HFFc6 (cell line): Measurements from ENCODE around the gene ZNF514. TPM values are rescaled to one million over a fixed set of nuclear protein-coding genes. Genes with fewer than 3 reads are reported as not detected.

Experiments
- DNase-seq: peaks from one replicate; pipeline ENCODE4 v3.0.0-alpha.2; 2018
- H3K27ac Mint-ChIP-seq: 2 replicates; pipeline ENCODE4 v1.8.0; 2020; ENCODE audit warnings: mild to moderate bottlenecking, mixed read lengths
- H3K27me3 Mint-ChIP-seq: 2 replicates; pipeline ENCODE4 v1.8.0; 2021; ENCODE audit warnings: mild to moderate bottlenecking, moderate library complexity, mixed read lengths; ENCODE audit not compliant: insufficient read depth
- H3K36me3 Mint-ChIP-seq: 2 replicates; pipeline ENCODE4 v1.8.0; 2021; ENCODE audit warnings: low read depth, mixed read lengths
- H3K4me1 Mint-ChIP-seq: 2 replicates; pipeline ENCODE4 v1.8.0; 2020; ENCODE audit warnings: low read depth, mixed read lengths
- H3K4me3 Mint-ChIP-seq: 2 replicates; pipeline ENCODE4 v1.8.0; 2020; ENCODE audit warnings: mild to moderate bottlenecking, moderate library complexity, mixed read lengths
- H3K9me3 Mint-ChIP-seq: 2 replicates; pipeline ENCODE4 v1.8.0; 2020; ENCODE audit warnings: mild to moderate bottlenecking, mixed read lengths
- total RNA-seq, 6 experiments: library from RNA; stranded (reverse); fragmentation: NEBNext Ultra II Directional; extraction: Animal tissue kit (Norgen Biotek cat#: 25700); gene quantifications; 2 replicates in 1 of 6; 3 replicates in 5 of 6; pipeline ENCODE4 v1.2.3, GENCODE V29; 2021
- TF ChIP-seq, protein P1 (sequence below): fragments of 200-600 bp; sonication (generic); IDR thresholded peaks from 2 replicates; pipeline ENCODE4 v1.5.0; 2021; ENCODE audit warnings: antibody characterized with exemption, mild to moderate bottlenecking

ZNF514 gene
- total RNA-seq, 6 experiments from 2014 or later, result 6.3 to 8.2 (median 7.1) TPM

DNA sequence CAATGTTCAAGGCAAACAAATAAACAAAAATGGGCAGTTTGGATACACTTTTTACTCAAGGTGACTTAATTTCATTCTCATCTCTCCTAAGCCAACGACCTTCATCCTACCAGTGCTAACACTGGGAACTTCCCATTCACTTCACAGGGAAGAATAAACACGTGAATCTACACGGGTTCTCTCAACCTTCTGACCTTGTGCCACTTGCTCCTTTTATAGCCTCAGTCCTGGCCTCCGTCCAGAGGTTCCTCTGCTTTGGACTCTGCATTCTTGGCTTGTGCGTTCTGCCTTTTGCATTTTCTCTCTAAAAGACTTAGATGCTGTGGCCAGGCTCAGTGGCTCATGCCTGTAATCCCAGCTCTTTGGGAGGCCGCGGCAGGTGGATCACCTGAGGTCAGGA lies 19.8 kb upstream of the ZNF514 start:
- peaks cover 2% of the 10 kb centered on the region; the same call in 1 of the 2 replicates for H3K4me1 Mint-ChIP-seq
- DNase-seq, result no peak
- peaks cover 83% of the 10 kb centered on the region for H3K36me3 Mint-ChIP-seq
- H3K9me3 Mint-ChIP-seq, result peaks cover 33% of the 10 kb centered on the region
- H3K27me3 Mint-ChIP-seq, result no peaks in the 10 kb centered on the region; the same call in 1 of the 2 replicates
- H3K27ac Mint-ChIP-seq, result no peak overlapping the region
- TF ChIP-seq, protein P1, sequence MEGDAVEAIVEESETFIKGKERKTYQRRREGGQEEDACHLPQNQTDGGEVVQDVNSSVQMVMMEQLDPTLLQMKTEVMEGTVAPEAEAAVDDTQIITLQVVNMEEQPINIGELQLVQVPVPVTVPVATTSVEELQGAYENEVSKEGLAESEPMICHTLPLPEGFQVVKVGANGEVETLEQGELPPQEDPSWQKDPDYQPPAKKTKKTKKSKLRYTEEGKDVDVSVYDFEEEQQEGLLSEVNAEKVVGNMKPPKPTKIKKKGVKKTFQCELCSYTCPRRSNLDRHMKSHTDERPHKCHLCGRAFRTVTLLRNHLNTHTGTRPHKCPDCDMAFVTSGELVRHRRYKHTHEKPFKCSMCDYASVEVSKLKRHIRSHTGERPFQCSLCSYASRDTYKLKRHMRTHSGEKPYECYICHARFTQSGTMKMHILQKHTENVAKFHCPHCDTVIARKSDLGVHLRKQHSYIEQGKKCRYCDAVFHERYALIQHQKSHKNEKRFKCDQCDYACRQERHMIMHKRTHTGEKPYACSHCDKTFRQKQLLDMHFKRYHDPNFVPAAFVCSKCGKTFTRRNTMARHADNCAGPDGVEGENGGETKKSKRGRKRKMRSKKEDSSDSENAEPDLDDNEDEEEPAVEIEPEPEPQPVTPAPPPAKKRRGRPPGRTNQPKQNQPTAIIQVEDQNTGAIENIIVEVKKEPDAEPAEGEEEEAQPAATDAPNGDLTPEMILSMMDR, result no peak
- no peak overlapping the region for H3K4me3 Mint-ChIP-seq

DNA sequence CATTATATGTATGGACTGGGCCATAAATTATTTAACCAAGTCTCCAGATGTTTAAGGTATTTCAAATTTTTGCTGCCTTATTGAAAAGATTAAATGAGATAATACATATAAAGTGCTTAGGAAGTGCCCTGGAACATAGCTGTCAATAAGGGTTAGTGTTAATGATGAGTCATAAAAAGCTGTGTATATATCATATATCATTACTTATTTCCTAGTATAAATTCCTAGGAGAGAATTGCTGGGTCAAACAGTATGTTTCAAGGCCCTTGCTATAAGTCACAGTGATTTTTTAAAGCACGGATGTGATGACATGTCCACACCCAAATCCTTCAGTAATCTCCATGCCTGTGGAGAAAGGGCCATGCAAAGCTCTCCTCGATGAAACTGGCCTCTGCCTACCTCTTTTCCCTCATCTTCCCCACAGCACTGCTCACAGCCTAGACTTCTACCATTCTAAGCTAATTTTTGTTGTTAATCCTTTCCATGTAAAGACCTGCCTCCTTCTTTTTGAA lies 14.4 kb upstream of the ZNF514 start:
- TF ChIP-seq, protein P1, result no peak
- no peak for DNase-seq
- Mint-ChIP-seq H3K9me3 (no peaks in the 10 kb centered on the region; the same call in 1 of the 2 replicates), H3K4me1 (peaks cover 11% of the 10 kb centered on the region; the same call in 1 of the 2 replicates), H3K4me3 (no peak overlapping the region), H3K36me3 (peaks cover 30% of the 10 kb centered on the region), H3K27ac (no peak overlapping the region), H3K27me3 (no peaks in the 10 kb centered on the region)

DNA sequence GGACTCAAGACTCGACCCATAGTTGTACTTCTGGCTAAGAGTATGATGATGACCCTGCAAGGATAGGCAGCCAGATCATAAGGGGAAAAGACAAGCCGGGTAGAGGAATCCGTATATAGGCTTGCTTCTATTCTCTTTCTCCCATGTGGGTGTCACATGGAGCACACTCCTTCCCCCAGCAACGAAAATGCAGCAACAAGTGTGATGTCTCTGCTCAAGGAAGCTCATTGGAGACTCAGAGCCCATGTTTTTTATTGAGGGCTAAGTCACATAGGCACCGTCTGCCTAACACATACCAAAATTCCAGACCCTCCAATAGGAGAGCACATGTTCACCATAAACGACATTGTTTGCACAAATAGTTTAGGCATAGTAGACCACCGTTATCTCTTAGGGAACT lies 12.3 kb upstream of the ZNF514 start:
- no peaks in the 10 kb centered on the region for H3K27me3 Mint-ChIP-seq

DNA sequence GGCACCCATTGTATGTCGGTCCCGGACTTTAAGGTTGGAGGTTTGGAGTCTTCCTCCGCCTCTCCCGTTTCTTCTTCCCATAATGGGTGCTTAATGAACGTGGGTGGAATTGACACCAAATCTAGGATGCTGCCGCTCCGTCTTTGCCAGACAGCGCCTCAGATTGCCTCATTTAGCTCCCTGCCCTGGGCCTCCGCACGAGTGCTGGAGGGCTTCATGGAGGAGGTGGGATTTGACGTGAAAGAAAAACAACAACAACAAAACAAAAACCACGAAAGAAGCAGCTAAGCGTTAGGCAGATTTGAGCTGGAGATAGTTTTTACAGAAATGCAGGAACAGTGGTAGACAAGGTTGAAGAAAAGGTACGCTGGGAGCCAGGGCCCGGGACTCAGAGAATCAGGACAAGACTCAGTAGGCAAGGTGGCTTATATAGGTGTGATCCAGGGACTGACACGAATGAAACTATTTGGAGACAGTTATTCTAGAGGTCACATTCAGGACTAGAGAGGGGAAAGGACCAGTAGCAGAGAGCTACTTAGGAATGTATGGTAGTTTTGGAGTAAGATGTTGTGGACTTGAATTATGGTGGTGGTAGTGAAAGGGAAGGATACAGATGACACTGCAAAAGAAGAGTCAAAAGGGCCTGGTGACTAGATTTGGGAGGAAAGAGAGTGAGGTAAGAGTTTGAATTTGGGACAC lies 6.6 kb upstream of the ZNF514 start:
- DNase-seq, result no peak
- H3K4me1 Mint-ChIP-seq, result peaks cover 23% of the 10 kb centered on the region
- no peaks in the 10 kb centered on the region for H3K9me3 Mint-ChIP-seq
- H3K27ac Mint-ChIP-seq, result peak overlapping the region; percentile 97
- TF ChIP-seq, protein P1, result no peak
- peak overlapping the region; percentile 99 for H3K4me3 Mint-ChIP-seq
- peaks cover 37% of the 10 kb centered on the region for H3K36me3 Mint-ChIP-seq
- no peaks in the 10 kb centered on the region; the same call in 1 of the 2 replicates for H3K27me3 Mint-ChIP-seq

More for the DNA sequence above, 12.3 kb upstream of the ZNF514 start:
- DNase-seq, result no peak
- no peak overlapping the region for H3K4me3 Mint-ChIP-seq
- no peaks in the 10 kb centered on the region for H3K9me3 Mint-ChIP-seq
- peaks cover 18% of the 10 kb centered on the region for H3K36me3 Mint-ChIP-seq
- H3K27ac Mint-ChIP-seq, result no peak overlapping the region
- peaks cover 11% of the 10 kb centered on the region for H3K4me1 Mint-ChIP-seq
- TF ChIP-seq, protein P1, result no peak

DNA sequence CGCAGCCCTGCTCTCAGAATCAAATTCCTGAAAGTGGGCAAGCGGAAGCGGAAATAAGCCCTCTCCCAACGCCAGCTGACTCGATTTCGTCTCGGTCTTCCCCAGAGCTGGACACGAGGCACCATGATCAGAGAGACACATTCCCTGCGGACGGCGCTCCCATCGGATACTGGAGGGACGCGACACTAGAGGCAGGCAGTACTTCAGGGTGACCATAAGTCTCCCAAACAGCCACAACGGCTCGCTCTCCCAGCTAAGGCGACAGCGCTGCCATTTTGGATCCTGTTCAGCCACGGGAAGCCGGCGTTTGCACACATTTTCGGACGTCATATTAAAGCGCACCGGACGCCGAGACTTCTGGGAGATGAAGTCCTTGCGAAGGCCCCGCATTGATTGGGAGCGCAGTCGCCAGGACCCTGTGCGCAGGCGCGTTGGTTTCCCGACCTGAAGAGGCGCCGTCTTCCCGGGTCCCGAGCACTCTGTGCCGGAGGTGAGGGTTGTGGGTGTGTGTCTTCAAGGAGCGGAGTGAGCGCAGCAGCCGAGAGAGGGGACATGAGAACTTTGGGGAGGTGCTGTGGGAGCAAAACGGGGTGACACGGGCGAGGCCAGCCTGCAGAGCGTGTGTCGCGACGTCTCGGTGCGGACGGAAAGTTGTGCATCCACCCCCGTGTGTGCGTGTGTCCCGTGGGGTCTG lies 5.9 kb upstream of the ZNF514 start, which contains the start of gene ZNF2:
ZNF2 (plus strand) TSS at position 439 of the 694 bp plus-strand sequence. CDS start 10,418 bp downstream, outside the sequence.
- H3K27ac Mint-ChIP-seq, result peak within 1 kb of the TSS; percentile 97
- H3K9me3 Mint-ChIP-seq, result no peaks in the 10 kb centered on the region
- H3K4me1 Mint-ChIP-seq, result peaks cover 23% of the 10 kb centered on the region
- TF ChIP-seq, protein P1, result peak; percentile 13; the same call in 1 of the 2 replicates
- H3K36me3 Mint-ChIP-seq, result peaks cover 37% of the 10 kb centered on the region
- peak; percentile 96 for DNase-seq
- no peaks in the 10 kb centered on the region; the same call in 1 of the 2 replicates for H3K27me3 Mint-ChIP-seq
- H3K4me3 Mint-ChIP-seq, result peak within 1 kb of the TSS; percentile 99
